Skin of body (tissue), 2 donors: ENCODE results near the gene ZNRD2. TPM values are rescaled to one million over a fixed set of nuclear protein-coding genes. Genes with fewer than 3 reads are reported as not detected.
"Not testable (repeated sequence)": the region's sequence is repeated elsewhere in the genome, so short reads cannot be mapped to it uniquely, and the experiment has no call there.

Experiments used
- DNase-seq: peaks from one replicate; lab custom pipeline; 2025; lab: John Stamatoyannopoulos, UW
- total RNA-seq: library from RNA; depleted of rRNA; stranded (reverse); fragments of >200 nt; gene quantifications from one replicate; pipeline ENCODE4 v1.2.3, GENCODE V29; 2014

ZNRD2 gene
- total RNA-seq, result 18.5 TPM

DNA sequence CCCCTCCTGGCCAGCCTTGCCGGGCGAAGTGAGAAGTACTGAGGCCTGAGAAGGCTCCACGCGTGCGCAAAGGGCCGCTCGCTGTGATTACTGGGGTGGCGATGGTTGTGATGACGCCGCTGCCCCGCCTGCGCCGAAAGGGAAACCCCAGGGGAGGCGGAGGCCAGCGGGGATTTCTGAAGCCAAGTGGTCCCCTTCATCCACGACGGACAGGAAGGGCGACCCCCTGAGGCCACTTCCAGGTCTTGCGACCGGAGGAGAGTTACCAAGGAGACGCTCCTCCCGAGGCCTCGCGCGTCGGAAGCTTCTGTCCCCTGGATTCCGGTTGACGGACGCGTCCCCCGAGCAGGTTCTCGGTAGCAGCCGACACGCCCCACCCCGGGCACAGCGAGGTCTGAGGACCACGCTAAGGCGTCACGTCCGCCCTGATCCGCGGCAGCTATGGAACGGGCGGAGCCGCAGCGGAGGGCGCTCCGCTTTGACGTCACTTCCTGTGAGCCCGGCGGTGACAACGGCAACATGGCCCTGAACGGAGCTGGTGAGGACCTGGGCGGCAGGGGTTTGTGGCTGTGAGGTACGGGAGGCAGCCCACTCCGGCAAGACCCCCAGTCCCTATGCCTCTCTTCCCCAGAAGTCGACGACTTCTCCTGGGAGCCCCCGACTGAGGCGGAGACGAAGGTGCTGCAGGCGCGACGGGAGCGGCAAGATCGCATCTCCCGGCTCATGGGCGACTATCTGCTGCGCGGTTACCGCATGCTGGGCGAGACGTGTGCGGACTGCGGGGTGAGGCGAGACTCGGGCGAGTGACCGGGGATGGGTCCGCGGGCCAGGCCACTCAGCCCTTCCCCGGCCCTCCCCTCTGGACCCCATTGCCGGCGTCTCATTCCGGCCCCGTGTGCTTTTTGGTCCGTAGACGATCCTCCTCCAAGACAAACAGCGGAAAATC, at the start of gene ZNRD2:
Gene ZNRD2 (plus strand): TSS at position 505 of the 946 bp plus-strand sequence. CDS start 15 bp downstream, at position 520.
- DNase-seq, result peak; percentile 96

DNA sequence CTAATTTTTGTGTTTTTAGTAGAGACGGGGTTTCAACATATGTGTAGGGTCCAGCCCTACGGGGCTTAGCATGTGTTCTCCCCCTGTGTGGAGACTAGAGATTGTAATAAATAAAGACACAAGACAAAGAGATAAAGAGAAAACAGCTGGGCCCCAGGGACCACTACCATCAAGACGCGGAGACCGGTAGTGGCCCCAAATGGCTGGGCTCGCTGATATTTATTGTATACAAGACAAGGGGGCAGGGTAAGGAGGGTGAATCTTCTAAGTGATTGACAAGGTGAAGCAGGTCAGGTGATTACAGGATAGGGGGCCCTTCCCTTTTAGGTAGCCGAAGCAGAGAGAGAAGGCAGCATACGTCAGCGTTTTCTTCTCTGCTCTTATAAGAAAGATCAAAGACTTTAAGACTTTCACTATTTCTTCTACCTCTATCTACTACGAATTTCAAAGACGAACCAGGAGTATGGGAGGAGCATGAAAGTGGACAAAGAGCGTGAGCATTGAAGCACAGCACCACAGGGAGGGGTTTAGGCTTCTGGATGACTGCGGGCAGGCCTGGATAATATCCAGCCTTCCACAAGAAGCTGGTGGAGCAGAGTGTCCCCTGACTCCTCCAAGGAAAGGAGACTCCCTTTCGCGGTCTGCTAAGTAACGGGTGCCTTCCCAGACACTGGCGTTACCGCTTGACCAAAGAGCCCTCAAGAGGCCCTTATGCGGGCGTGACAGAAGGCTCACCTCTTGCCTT, 48.3 kb upstream of the ZNRD2 start:
- DNase-seq, result not testable (repeated sequence)

DNA sequence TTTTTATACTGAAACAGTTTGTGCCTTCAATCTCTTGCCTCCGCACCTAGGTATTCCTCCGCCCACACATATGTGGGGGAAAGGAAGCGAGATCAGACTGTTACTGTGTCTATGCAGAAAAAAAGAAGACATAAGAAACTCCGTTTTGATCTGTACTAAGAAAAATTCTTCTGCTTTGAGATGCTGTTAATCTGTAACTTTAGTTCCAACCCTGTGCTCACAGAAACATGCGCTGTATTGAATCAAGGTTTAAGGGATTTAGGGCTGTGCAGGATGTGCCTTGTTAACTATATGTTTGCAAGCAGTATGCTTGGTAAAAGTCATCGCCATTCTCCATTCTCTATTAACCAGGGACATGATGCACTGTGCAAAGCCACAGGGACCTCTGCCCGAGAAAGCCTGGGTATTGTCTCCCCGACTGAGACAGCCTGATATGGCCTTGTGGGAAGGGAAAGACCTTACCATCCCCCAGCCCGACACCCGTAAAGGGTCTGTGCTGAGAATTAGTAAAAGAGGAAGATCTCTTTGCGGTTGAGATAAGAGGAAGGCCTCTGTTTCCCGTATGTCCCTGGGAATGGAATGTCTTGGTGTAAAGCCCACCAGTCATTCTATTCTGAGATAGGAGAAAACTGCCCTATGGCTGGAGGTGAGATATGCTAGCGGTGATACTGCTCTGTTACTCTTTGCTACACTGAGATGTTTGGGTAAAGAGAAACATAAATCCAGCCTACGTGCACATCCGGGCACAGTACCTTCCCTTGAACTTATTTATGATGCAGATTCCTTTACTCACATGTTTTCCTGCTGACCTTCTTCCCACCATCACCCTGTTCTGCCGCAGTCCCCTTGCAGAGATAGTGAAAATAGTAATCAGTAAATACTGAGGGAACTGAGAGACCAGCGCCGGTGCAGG, 47.3 kb upstream of the ZNRD2 start:
- DNase-seq, result not testable (repeated sequence)

DNA sequence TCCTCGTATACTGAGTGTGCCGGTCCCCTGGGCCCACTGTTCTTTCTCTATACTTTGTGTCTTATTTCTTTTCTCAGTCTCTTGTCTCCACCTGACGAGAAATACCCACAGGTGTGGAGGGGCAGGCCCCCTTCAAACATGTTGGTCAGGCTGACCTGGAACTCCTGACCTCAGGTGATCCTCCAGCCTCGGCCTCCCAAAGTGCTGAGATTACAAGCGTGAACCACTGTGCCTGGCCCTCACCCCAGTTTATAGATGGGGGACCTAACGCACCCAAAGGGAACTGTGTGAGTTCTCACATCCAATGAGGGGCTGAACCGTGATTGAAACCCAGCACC, 46.7 kb upstream of the ZNRD2 start:
- DNase-seq, result not testable (repeated sequence)

- no peak for DNase-seq
Observed at GRCh38 chr11:65524014-65524740, 46.1 kb upstream of the ZNRD2 start.

GRCh38 chr11:65524741-65525545, 45.3 kb upstream of the ZNRD2 start, which contains the start of gene SCYL1:
Gene SCYL1 (plus strand): TSS chr11:65525083. CDS start chr11:65525154, 71 bp downstream.
- peak; percentile 83 for DNase-seq

GRCh38 chr11:65525546-65526480, 44.5 kb upstream of the ZNRD2 start:
- DNase-seq, result no peak

DNA sequence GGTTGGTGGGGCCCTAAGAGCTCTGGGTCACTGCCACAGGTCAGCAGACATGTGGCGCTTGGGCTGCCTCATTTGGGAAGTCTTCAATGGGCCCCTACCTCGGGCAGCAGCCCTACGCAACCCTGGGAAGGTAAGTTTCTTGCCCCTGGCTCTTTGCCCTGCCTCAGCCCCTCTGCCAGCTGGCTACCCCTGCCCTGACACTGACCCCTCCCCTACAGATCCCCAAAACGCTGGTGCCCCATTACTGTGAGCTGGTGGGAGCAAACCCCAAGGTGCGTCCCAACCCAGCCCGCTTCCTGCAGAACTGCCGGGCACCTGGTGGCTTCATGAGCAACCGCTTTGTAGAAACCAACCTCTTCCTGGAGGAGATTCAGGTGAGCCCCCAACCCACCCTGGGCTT, 43.5 kb upstream of the ZNRD2 start:
- no peak for DNase-seq

- DNase-seq, result no peak
Observed at GRCh38 chr11:65528819-65529350, 41.4 kb upstream of the ZNRD2 start.

- DNase-seq, result no peak
Observed at GRCh38 chr11:65529475-65530156, 40.7 kb upstream of the ZNRD2 start.

DNA sequence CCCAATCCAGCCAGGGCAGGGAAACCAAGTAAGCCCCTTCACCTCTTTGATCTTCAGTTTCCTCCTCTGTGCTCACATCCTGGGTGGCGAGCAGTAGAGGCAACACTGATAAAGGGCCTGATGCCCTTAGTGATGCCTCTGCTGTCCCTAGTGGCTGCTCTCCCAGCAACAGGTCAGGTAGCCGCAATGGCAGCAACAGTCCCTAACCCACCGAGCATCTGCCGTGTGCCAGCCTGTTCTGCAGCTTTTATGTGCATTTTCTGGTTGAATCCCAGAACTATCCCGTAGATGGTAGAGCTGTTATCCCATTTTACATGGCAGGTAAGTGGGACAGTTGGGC, 40.1 kb upstream of the ZNRD2 start:
- DNase-seq, result no peak

- no peak for DNase-seq
Observed at GRCh38 chr11:65532388-65533064, 37.8 kb upstream of the ZNRD2 start.

DNA sequence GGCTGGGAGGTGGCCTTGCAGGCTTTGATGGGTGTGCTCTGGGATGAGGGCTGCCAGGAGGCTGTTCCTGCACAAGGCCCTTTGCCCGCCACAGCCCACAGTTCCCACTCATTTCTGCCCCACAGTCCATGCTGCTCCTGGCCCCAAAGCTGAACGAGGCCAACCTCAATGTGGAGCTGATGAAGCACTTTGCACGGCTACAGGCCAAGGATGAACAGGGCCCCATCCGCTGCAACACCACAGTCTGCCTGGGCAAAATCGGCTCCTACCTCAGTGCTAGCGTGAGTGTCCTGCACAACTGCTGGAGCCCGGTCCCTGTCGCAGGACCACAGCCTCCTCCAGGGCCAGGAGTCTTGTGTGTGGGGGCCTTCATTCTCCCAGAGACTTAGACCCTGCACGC, 35.2 kb upstream of the ZNRD2 start:
- DNase-seq, result no peak

- no peak for DNase-seq
Observed at GRCh38 chr11:65536412-65537295, 33.6 kb upstream of the ZNRD2 start.

GRCh38 chr11:65537296-65537597, 33.0 kb upstream of the ZNRD2 start:
- no peak for DNase-seq

- no peak for DNase-seq
Observed at GRCh38 chr11:65537620-65538231, 32.6 kb upstream of the ZNRD2 start.
